ENCODE results near the gene ABCA3.

DNA sequence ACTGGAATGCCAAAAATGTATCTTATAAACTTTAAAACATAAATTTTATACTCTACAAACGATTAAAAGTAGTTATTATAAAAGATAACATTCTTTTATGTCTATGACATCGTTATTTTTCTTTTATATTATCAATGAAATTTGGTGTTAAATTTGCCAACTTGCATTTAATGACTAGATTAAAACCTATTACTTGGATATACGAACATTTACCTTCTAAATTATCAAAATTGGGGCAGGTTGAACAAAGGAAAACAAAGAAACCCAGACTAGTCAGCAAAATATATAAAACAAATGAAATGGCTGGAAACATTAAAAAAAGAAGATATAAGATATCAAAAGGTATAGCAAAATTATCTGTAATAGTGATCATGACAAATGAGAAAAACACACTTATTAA lies 34.1 kb upstream of the ABCA3 start:
- TF ChIP-seq, protein P1, sequence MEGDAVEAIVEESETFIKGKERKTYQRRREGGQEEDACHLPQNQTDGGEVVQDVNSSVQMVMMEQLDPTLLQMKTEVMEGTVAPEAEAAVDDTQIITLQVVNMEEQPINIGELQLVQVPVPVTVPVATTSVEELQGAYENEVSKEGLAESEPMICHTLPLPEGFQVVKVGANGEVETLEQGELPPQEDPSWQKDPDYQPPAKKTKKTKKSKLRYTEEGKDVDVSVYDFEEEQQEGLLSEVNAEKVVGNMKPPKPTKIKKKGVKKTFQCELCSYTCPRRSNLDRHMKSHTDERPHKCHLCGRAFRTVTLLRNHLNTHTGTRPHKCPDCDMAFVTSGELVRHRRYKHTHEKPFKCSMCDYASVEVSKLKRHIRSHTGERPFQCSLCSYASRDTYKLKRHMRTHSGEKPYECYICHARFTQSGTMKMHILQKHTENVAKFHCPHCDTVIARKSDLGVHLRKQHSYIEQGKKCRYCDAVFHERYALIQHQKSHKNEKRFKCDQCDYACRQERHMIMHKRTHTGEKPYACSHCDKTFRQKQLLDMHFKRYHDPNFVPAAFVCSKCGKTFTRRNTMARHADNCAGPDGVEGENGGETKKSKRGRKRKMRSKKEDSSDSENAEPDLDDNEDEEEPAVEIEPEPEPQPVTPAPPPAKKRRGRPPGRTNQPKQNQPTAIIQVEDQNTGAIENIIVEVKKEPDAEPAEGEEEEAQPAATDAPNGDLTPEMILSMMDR (IDR thresholded peaks at IDR 0.05) = no peak
- TF ChIP-seq POLR2A (IDR thresholded peaks at IDR 0.05) = no peak

All from sigmoid colon (tissue), 3 donors.